IPS-15b (cell line): ENCODE data around the gene TMEM269.
"Not testable (repeated sequence)": the region's sequence is repeated elsewhere in the genome, so short reads cannot be mapped to it uniquely, and the experiment has no call there.

ENCODE experiments used
- H3K27me3 ChIP-seq: one replicate; pipeline ENCODE4 v1.6.1; 2013; ENCODE audit warnings: low read length; ENCODE audit not compliant: control insufficient read depth, insufficient read depth
- H3K36me3 ChIP-seq: one replicate; pipeline ENCODE4 v1.6.1; 2013; ENCODE audit warnings: low read length; ENCODE audit not compliant: control insufficient read depth, insufficient read depth
- H3K4me1 ChIP-seq: one replicate; pipeline ENCODE4 v1.6.1; 2013; ENCODE audit warnings: mild to moderate bottlenecking, low read length; ENCODE audit not compliant: control insufficient read depth, insufficient read depth
- H3K4me3 ChIP-seq: one replicate; pipeline ENCODE4 v1.5.1; 2013; ENCODE audit warnings: low read depth, low read length
- H3K9ac ChIP-seq: one replicate; pipeline ENCODE4 v1.6.1; 2013; ENCODE audit warnings: low read depth, mild to moderate bottlenecking, low read length
- H3K9me3 ChIP-seq: one replicate; pipeline ENCODE4 v1.6.1; 2013; ENCODE audit warnings: mild to moderate bottlenecking, low read length; ENCODE audit not compliant: control insufficient read depth, insufficient read depth

The TMEM269 gene

GRCh38 chr1:42751511-42752070 lies 33.2 kb upstream of the TMEM269 start:
- H3K36me3 ChIP-seq, result peaks cover 50% of the 10 kb centered on the region
- H3K9me3 ChIP-seq, H3K9ac ChIP-seq, H3K4me1 ChIP-seq, H3K27me3 ChIP-seq, H3K4me3 ChIP-seq: not testable (repeated sequence)

GRCh38 chr1:42752284-42752683 lies 32.5 kb upstream of the TMEM269 start:
- Histone ChIP-seq H3K36me3 (peaks cover 47% of the 10 kb centered on the region), H3K27me3 (no peaks in the 10 kb centered on the region)

GRCh38 chr1:42753070-42753469 lies 31.7 kb upstream of the TMEM269 start:
- Histone ChIP-seq H3K4me3 (no peak overlapping the region), H3K9ac (no peak overlapping the region), H3K36me3 (peaks cover 52% of the 10 kb centered on the region), H3K27me3 (no peaks in the 10 kb centered on the region), H3K9me3 (no peaks in the 10 kb centered on the region), H3K4me1 (no peaks in the 10 kb centered on the region)

More at GRCh38 chr1:42752284-42752683, 32.5 kb upstream of the TMEM269 start:
- H3K9me3 ChIP-seq, result no peaks in the 10 kb centered on the region
- no peak overlapping the region for H3K9ac ChIP-seq
- H3K4me3 ChIP-seq, result no peak overlapping the region
- no peaks in the 10 kb centered on the region for H3K4me1 ChIP-seq

GRCh38 chr1:42756956-42757891 lies 27.6 kb upstream of the TMEM269 start:
- Histone ChIP-seq H3K4me1 (no peaks in the 10 kb centered on the region), H3K4me3 (no peak overlapping the region), H3K27me3 (no peaks in the 10 kb centered on the region), H3K9ac (no peak overlapping the region), H3K36me3 (peaks cover 35% of the 10 kb centered on the region), H3K9me3 (no peaks in the 10 kb centered on the region)

DNA sequence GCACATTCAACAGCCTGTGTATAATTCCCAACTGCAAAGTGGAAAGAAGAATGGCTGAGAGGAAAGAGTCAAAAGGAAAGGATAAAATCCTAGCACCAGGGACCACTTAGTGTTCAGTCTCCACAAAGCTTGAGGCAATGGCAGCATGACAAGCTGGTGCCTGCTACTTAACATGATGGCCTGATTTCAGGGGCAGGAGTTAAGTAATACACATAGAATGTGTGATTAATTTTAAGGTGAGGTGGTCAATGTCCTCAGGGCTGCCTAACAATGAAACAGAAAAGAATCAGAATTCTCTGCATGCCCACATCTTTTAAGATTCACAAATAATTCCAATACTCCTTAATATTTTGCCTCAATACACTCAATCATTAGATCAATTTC lies 26.9 kb upstream of the TMEM269 start:
- no peaks in the 10 kb centered on the region for H3K9me3 ChIP-seq
- H3K27me3 ChIP-seq, result no peaks in the 10 kb centered on the region
- no peak overlapping the region for H3K9ac ChIP-seq
- H3K36me3 ChIP-seq, result peaks cover 29% of the 10 kb centered on the region
- no peaks in the 10 kb centered on the region for H3K4me1 ChIP-seq
- no peak overlapping the region for H3K4me3 ChIP-seq

DNA sequence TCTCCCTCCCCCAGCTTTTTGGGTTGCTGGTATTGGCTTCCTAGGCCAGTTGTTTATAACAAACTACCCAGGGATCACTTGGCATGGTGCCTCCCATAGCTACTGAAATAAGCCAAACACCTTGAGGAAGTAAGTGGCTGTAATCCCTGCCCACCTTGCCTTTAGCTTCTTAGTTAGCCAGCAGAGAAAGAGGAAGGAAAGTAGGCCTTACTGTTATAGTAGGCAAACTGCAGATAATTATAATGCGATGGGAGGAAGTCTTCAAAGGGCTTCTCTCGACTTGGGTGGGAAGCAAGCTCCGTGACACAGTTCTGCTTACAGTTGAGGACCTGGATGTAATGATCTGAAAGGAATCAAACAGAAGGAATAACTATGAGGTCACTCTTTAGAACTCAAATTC lies 26.1 kb upstream of the TMEM269 start:
- Histone ChIP-seq H3K27me3 (no peaks in the 10 kb centered on the region), H3K36me3 (peaks cover 25% of the 10 kb centered on the region), H3K9me3 (no peaks in the 10 kb centered on the region), H3K4me1 (no peaks in the 10 kb centered on the region), H3K9ac (no peak overlapping the region), H3K4me3 (no peak overlapping the region)

DNA sequence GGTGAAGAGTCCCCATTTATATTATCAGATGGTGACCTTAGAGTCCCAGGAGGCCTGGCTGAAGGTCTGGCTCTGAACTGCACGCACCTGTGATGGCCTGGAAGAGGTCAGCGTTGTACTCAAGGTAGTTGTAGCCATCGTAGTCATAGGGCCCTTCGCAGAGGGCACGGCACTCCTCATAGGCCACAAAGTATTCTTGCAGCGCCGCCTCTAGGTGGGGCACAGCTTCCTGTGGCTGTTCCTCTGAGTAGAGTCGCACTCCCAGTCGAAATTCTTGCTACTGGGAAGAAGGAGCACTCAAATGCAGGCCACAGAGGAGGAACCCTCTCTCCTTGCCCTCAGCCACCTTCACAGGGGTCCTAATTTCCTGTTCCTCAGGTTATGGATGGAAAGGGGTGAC lies 25.7 kb upstream of the TMEM269 start:
- Histone ChIP-seq H3K9ac (no peak overlapping the region), H3K4me1 (no peaks in the 10 kb centered on the region), H3K27me3 (no peaks in the 10 kb centered on the region), H3K4me3 (no peak overlapping the region), H3K36me3 (peaks cover 21% of the 10 kb centered on the region), H3K9me3 (no peaks in the 10 kb centered on the region)

DNA sequence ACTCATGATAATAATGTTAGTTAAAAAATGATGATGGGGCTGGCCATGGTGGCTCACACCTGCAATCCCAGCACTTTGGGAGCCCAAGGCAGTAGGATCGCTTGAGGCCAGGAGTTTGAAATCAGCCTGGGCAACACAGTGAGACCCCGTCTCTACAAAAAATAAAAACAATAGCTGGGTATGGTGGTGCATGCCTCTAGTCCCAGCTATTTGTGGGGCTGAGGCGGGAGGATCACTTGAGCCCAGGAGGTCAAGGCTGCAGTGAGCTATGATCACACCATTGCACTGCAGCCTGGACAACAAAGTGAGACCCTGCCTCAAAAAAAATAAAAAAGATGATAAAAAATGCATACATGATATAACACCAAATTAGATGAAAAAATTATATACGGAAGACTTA lies 23.2 kb upstream of the TMEM269 start:
- Histone ChIP-seq H3K4me1 (no peaks in the 10 kb centered on the region), H3K9me3 (no peaks in the 10 kb centered on the region), H3K4me3 (no peak overlapping the region), H3K27me3 (no peaks in the 10 kb centered on the region), H3K36me3 (peaks cover 7% of the 10 kb centered on the region), H3K9ac (no peak overlapping the region)

DNA sequence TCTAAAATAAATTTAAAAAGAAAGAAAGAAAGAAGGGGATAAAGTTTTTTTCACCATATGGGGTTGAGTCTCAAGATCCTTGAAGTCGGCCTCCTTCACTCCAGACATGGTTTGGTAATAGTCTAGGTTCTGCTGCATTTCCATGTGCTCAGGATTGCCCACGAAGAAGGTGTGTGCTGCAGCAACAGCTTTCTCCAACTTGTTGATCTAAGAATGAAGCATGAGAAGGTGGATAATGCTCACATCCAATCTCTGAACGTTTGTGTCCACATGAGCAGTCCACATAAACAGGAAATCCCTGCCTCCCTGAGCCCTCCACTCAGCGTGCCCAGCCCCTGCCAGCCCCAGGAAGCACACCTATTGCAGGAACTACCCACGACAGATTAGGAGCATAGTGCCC lies 22.5 kb upstream of the TMEM269 start:
- no peak overlapping the region for H3K4me3 ChIP-seq
- no peak overlapping the region for H3K9ac ChIP-seq
- no peaks in the 10 kb centered on the region for H3K9me3 ChIP-seq
- H3K36me3 ChIP-seq, result peaks cover 5% of the 10 kb centered on the region
- no peaks in the 10 kb centered on the region for H3K4me1 ChIP-seq
- no peaks in the 10 kb centered on the region for H3K27me3 ChIP-seq

- H3K9ac ChIP-seq, result peak overlapping the region; percentile 29
- H3K27me3 ChIP-seq, result no peaks in the 10 kb centered on the region
- peak overlapping the region; percentile 98 for H3K4me3 ChIP-seq
- H3K36me3 ChIP-seq, result no peaks in the 10 kb centered on the region
- peaks cover 6% of the 10 kb centered on the region for H3K4me1 ChIP-seq
- no peaks in the 10 kb centered on the region for H3K9me3 ChIP-seq
These were observed 19.5 kb upstream of the TMEM269 start for GRCh38 chr1:42765269-42765668.

DNA sequence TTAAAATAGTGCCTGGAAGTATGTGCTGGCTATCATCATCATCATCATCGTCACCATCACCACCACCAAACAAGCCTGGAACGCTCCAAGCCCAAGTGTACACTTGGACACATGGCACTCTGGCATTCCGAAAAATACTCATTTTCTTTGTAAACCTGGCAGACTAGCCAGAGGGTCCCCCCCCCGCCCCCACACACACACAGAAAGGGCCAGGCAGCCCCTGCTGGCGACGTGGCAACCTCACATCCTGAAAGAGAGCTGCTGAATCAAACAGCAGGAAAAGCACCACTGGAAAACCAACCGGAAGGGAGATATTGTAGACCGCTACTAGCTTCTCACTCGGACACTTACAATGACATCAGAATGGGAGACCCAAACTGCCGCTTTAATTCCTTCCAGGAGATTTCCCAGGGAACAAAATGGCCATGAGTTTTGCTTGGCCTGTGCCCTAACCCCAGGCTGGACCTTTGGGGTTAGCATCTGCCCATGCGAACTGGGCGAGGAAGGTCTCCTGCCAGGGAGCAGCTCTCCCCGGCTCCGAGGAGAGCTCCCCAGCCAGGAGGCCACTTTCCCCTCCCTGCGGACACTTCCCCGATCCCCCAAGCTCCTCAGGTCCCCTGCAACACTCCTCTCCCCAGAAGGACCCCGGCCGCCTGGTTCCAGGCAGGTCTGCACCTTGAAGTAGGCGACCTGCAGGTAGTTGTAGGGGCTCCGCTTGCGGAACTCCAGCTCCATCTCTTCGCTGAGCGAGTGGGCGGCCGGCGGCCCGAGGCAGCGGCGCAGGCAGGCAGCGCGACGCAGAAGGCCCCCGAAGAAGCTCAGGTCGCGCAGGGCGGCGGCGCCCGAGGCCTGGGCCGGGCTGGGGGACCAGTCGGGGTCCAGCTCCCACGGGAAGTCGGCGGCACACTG lies 18.7 kb upstream of the TMEM269 start:
- H3K4me1 ChIP-seq, result peaks cover 6% of the 10 kb centered on the region
- H3K4me3 ChIP-seq, result peak overlapping the region; percentile 98
- peak overlapping the region; percentile 77 for H3K9ac ChIP-seq
- no peaks in the 10 kb centered on the region for H3K9me3 ChIP-seq
- no peaks in the 10 kb centered on the region for H3K36me3 ChIP-seq
- no peaks in the 10 kb centered on the region for H3K27me3 ChIP-seq
